Large intestine (tissue), 3 donors: Measurements from ENCODE around the gene MAIP1. TPM values are rescaled to one million over a fixed set of nuclear protein-coding genes. Genes with fewer than 3 reads are reported as not detected.

ENCODE experiments used
- DNase-seq, 2 donors: peaks; one replicate each; pipeline versions ENCODE4 v3.0.0 to v3.0.0-alpha.2; 2013
- H3K27ac ChIP-seq: one replicate; pipeline ENCODE4 v1.5.1; 2013; ENCODE audit warnings: low read length
- H3K27me3 ChIP-seq: 2 replicates; pipeline ENCODE4 v1.6.1; 2013; ENCODE audit warnings: low read length; ENCODE audit not compliant: control insufficient read depth, insufficient read depth
- H3K36me3 ChIP-seq: 2 replicates; pipeline ENCODE4 v1.6.1; 2013; ENCODE audit warnings: low read length; ENCODE audit not compliant: control insufficient read depth, insufficient read depth
- H3K4me1 ChIP-seq: one replicate; pipeline ENCODE4 v1.6.1; 2013; ENCODE audit warnings: low read length; ENCODE audit not compliant: control insufficient read depth, insufficient read depth
- H3K4me3 ChIP-seq: one replicate; pipeline ENCODE4 v1.5.1; 2013; ENCODE audit warnings: low read length
- H3K9me3 ChIP-seq: one replicate; pipeline ENCODE4 v1.6.1; 2013; ENCODE audit warnings: mild to moderate bottlenecking, low read depth, low read length, moderate library complexity; ENCODE audit not compliant: control insufficient read depth
- WGBS: methylation state at CpG from one replicate; pipeline ENCODE4 v1.1.5; 2013; ENCODE audit warnings: low lambda C conversion rate; ENCODE audit not compliant: insufficient coverage; 5-methylcytosine and 5-hydroxymethylcytosine counted together
- polyA plus RNA-seq: library from polyadenylated mRNA; unstranded; fragments of 120-200 nt; gene quantifications from one replicate; pipeline ENCODE4 v1.2.1, GENCODE V29; 2013

Gene MAIP1
- polyA plus RNA-seq, 1 donor = 21.2 TPM

- no peaks in the 10 kb centered on the region for H3K4me1 ChIP-seq
- H3K9me3 ChIP-seq = no peaks in the 10 kb centered on the region
- H3K27ac ChIP-seq = no peak overlapping the region
- WGBS = no CpG with 5 or more reads among the region's 2 CpGs
- H3K4me3 ChIP-seq = no peak overlapping the region
- H3K27me3 ChIP-seq = no peaks in the 10 kb centered on the region
- H3K36me3 ChIP-seq = no peaks in the 10 kb centered on the region
- no peak for DNase-seq
These were observed 45.2 kb downstream of the MAIP1 start for GRCh38 chr2:200000444-200001163.

- DNase-seq = no peak
- no peaks in the 10 kb centered on the region for H3K4me1 ChIP-seq
- H3K27ac ChIP-seq = no peak overlapping the region
- no peaks in the 10 kb centered on the region for H3K36me3 ChIP-seq
- H3K27me3 ChIP-seq = no peaks in the 10 kb centered on the region
- no peaks in the 10 kb centered on the region for H3K9me3 ChIP-seq
- 100% methylated on average over 1 of the region's 1 CpG for WGBS
- H3K4me3 ChIP-seq = no peak overlapping the region
These were observed 48.1 kb downstream of the MAIP1 start for GRCh38 chr2:200003444-200003843.

- no peak for DNase-seq
- Histone ChIP-seq H3K4me3 (no peak overlapping the region), H3K27ac (no peak overlapping the region), H3K27me3 (no peaks in the 10 kb centered on the region), H3K9me3 (no peaks in the 10 kb centered on the region), H3K4me1 (no peaks in the 10 kb centered on the region), H3K36me3 (no peaks in the 10 kb centered on the region)
These were observed 50.3 kb downstream of the MAIP1 start for GRCh38 chr2:200005675-200006074.

GRCh38 chr2:200007306-200007705 is 51.9 kb downstream of the MAIP1 start:
- H3K9me3 ChIP-seq = no peaks in the 10 kb centered on the region
- no peak for DNase-seq
- no peaks in the 10 kb centered on the region for H3K36me3 ChIP-seq
- no peak overlapping the region for H3K27ac ChIP-seq
- H3K27me3 ChIP-seq = no peaks in the 10 kb centered on the region
- no peak overlapping the region for H3K4me3 ChIP-seq
- WGBS = no CpG with 5 or more reads among the region's 1 CpG
- H3K4me1 ChIP-seq = no peaks in the 10 kb centered on the region

GRCh38 chr2:200012401-200012800 is 57.0 kb downstream of the MAIP1 start:
- Histone ChIP-seq H3K9me3 (peaks cover 6% of the 10 kb centered on the region), H3K27ac (no peak overlapping the region), H3K27me3 (no peaks in the 10 kb centered on the region), H3K36me3 (no peaks in the 10 kb centered on the region), H3K4me1 (no peaks in the 10 kb centered on the region), H3K4me3 (no peak overlapping the region)
- no peak for DNase-seq
- no CpG with 5 or more reads among the region's 1 CpG for WGBS

Other genes with a start within 250 kb of the MAIP1 start
- 3.3 TPM for gene FTCDNL1, start 104.4 kb upstream of the MAIP1 start, polyA plus RNA-seq
- 12.2 TPM for gene C2orf69, start 44.3 kb upstream of the MAIP1 start, polyA plus RNA-seq
- 13.0 TPM for gene TYW5, start 91 bp upstream of the MAIP1 start, polyA plus RNA-seq